ENCODE measurements around the gene CTU2.

GRCh38 chr16:88700322-88700635 lies 6.0 kb upstream of the CTU2 start:
- TF ChIP-seq POLR2A (IDR thresholded peaks at IDR 0.05; ENCODE audit: low read depth, low read length) (no peak), POLR2AphosphoS5 (IDR thresholded peaks at IDR 0.05; ENCODE audit: low read depth, low read length) (no peak), PAX5 (IDR thresholded peaks at IDR 0.05; ENCODE audit: insufficient read depth, low read length, severe bottlenecking) (no peak), TAF1 (IDR thresholded peaks at IDR 0.05; ENCODE audit: low read depth, low read length) (no peak)

All from GM12891 (cell line).